Measurements from ENCODE around the gene TMEM37.

TMEM37 gene

DNA sequence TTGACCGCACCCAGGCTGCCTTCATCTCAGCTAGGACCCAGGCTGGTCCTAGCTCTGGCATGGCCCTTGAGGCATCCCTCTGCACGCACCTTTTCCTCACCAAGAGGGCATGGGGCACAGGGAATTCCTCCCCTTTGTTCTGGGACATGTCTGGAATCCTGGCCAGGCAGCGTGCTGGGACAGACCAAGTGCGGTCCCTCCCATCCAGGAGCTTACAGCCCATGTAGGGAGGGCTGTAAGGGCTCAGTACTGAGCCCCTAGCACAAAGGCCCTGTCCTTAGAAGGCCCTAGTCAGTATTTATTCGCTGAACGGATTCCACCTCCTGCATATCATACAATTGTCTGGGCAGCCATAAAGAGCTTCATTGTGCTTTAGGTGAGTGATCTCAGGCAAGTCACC lies 3.0 kb downstream of the TMEM37 start:
- Mint-ChIP-seq H3K4me3 (no peak overlapping the region), H3K27me3 (ENCODE audit: low read depth) (peaks cover 51% of the 10 kb centered on the region), H3K27ac (no peak overlapping the region), H3K9me3 (no peaks in the 10 kb centered on the region), H3K4me1 (ENCODE audit: low read depth) (no peaks in the 10 kb centered on the region), H3K36me3 (ENCODE audit: low read depth) (no peaks in the 10 kb centered on the region)

DNA sequence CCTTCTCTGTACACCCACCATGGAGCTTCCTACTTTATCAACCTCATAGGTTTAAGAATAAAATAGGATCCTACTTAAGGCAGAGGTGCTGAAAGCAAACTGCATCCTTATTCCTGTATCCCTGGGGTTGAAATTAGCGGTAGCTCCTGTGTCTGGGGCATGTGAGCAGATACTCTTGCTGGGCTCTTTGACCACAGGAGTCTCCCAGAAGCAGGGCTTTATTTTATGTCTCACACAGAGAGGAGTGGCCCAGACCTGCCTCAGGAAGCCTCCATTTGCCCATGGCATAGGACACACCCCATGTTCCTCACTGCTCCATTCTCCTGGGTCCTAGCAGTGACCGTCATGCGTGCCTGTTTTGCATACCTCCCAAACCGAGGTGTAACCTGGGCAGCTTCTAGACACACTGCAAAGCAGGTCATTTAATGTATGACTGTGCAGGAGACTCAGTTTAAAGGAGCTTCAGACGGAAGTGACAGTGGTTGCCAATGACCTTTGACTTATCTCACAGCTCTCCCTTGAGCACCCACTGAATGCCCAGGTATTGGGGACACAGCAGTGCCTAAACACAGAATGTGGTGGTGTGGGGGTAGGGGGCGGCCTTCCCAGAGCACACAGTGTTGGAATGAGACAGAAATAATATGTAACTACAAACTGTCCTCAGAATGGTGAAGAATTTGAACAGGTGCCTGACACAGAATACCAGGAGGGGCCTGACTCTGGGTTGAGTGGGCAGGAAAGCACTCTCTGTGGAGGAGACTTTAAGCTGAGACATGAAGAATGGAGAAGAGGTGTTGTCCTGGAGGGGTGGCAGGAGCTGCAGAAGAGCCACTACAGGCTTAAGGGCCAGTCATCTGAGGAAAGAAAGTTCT lies 3.7 kb downstream of the TMEM37 start:
- no peaks in the 10 kb centered on the region for H3K9me3 Mint-ChIP-seq
- H3K36me3 Mint-ChIP-seq (ENCODE audit: low read depth): no peaks in the 10 kb centered on the region
- H3K27me3 Mint-ChIP-seq (ENCODE audit: low read depth): peaks cover 45% of the 10 kb centered on the region
- H3K4me3 Mint-ChIP-seq: no peak overlapping the region
- no peak overlapping the region for H3K27ac Mint-ChIP-seq
- H3K4me1 Mint-ChIP-seq (ENCODE audit: low read depth): no peaks in the 10 kb centered on the region

DNA sequence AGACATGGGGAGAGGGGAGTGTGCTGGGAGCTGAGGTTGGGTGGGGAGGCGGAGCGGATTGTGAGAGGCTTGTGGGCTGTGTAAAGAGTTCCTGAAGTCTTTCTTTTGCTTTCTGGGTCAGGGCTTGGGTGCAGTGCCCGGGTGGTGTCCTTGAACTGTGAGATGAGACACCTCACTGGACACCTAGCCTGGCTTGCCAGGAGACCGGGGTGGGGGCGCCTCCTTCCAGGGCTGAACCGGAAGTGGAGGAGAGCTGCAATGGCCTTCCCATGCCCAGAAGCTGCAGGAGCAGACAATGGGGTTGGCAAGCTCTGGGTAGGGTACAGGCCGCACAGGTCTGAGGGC lies 4.3 kb downstream of the TMEM37 start:
- no peaks in the 10 kb centered on the region for H3K4me1 Mint-ChIP-seq (ENCODE audit: low read depth)
- no peak overlapping the region for H3K4me3 Mint-ChIP-seq
- H3K27ac Mint-ChIP-seq: no peak overlapping the region
- H3K27me3 Mint-ChIP-seq (ENCODE audit: low read depth): peaks cover 39% of the 10 kb centered on the region
- H3K9me3 Mint-ChIP-seq: no peaks in the 10 kb centered on the region
- no peaks in the 10 kb centered on the region for H3K36me3 Mint-ChIP-seq (ENCODE audit: low read depth)

DNA sequence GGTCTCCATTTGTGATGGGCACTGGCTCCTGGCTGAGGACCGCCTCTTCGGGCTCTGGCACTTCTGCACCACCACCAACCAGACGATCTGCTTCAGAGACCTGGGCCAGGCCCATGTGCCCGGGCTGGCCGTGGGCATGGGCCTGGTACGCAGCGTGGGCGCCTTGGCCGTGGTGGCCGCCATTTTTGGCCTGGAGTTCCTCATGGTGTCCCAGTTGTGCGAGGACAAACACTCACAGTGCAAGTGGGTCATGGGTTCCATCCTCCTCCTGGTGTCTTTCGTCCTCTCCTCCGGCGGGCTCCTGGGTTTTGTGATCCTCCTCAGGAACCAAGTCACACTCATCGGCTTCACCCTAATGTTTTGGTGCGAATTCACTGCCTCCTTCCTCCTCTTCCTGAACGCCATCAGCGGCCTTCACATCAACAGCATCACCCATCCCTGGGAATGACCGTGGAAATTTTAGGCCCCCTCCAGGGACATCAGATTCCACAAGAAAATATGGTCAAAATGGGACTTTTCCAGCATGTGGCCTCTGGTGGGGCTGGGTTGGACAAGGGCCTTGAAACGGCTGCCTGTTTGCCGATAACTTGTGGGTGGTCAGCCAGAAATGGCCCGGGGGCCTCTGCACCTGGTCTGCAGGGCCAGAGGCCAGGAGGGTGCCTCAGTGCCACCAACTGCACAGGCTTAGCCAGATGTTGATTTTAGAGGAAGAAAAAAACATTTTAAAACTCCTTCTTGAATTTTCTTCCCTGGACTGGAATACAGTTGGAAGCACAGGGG lies 5.5 kb downstream of the TMEM37 start:
- Mint-ChIP-seq H3K4me1 (ENCODE audit: low read depth) (no peaks in the 10 kb centered on the region), H3K27ac (no peak overlapping the region), H3K4me3 (no peak overlapping the region), H3K27me3 (ENCODE audit: low read depth) (peaks cover 32% of the 10 kb centered on the region), H3K36me3 (ENCODE audit: low read depth) (no peaks in the 10 kb centered on the region), H3K9me3 (no peaks in the 10 kb centered on the region)

DNA sequence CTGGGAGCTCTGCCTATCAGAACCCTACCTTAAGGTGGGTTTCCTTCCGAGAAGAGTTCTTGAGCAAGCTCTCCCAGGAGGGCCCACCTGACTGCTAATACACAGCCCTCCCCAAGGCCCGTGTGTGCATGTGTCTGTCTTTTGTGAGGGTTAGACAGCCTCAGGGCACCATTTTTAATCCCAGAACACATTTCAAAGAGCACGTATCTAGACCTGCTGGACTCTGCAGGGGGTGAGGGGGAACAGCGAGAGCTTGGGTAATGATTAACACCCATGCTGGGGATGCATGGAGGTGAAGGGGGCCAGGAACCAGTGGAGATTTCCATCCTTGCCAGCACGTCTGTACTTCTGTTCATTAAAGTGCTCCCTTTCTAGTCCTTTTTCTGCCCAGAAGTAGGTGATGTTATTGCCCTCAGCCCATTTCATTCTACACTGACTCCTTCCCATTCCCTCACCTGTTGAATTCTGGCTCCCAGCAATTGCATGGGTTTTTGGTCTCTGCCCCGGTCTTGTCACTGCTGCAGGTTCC lies 6.5 kb downstream of the TMEM37 start:
- Mint-ChIP-seq H3K27me3 (ENCODE audit: low read depth) (peaks cover 22% of the 10 kb centered on the region), H3K4me1 (ENCODE audit: low read depth) (no peaks in the 10 kb centered on the region), H3K9me3 (no peaks in the 10 kb centered on the region), H3K27ac (no peak overlapping the region), H3K4me3 (no peak overlapping the region), H3K36me3 (ENCODE audit: low read depth) (no peaks in the 10 kb centered on the region)

DNA sequence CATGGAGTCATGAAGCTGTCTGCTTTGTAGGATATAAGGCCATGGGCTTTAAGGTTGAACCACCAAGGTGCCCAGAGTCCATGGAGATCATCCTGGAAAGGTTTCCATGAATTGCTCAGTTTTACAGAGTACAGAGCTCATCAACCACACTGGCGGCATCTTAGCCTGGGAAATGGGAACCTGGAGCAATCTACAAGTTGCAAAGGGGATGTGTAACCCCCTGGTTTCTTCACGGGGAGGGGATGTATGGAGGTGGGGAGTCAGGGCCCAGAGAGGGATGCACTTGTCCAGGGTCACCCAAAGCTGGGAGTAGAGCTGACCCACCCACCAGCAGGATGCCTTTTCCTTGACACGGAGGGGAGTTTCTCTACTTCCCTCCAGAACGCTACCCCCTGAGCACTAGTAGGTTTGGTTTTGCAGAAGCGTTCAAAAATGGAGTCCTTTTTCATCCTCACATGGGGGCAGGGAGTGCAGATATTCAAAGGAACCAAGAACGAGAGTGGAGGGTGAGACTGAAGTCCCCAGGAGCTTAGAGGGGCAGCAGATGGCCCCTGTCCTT lies 7.2 kb downstream of the TMEM37 start:
- peaks cover 15% of the 10 kb centered on the region for H3K27me3 Mint-ChIP-seq (ENCODE audit: low read depth)
- no peaks in the 10 kb centered on the region for H3K36me3 Mint-ChIP-seq (ENCODE audit: low read depth)
- H3K4me3 Mint-ChIP-seq: no peak overlapping the region
- no peaks in the 10 kb centered on the region for H3K9me3 Mint-ChIP-seq
- H3K27ac Mint-ChIP-seq: no peak overlapping the region
- H3K4me1 Mint-ChIP-seq (ENCODE audit: low read depth): no peaks in the 10 kb centered on the region

DNA sequence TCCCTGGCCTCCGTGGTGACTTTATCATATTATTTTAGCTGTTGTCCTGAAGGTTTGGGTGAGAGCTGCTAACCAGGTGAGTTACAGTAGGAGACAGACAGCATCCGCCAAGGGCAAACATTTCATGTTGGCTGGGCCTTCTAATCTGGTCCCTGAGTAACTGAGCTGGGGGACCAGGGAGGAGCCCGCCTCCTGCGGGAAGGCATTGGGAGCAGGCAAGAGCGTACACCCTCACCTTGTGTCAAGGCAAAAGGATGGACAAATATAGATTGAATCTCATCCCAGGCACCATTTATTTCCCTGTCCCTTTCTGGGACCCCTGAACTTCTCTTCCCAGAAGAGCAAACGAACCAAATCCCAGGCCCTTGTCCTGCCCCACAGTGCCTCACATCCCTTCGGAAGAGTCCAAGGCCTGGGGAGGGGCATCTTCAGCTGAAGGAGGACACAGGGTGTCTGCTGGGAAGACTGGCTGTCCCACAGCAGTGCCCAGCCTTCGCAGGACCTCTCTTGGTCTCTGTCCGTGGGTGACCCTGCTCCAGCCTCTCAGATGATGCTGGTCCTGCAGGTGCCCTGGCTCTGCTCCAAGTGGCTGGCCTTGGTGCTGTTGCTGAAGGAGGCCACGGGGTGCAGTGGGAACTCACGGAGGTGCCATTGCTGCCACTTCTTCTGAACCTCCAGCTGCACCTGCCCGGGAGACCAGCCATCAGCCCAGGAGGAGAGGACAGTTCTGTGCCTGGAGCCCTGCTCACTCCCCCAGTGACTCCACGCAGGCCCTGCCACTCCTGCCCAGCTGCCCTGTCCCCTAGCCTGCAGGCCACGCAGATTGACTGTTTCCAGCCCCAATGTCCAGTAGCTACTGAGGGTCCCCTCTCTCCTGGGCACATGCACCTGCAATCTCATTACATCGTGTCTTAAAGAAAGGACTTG lies 8.2 kb downstream of the TMEM37 start:
- H3K4me1 Mint-ChIP-seq (ENCODE audit: low read depth): no peaks in the 10 kb centered on the region
- H3K27ac Mint-ChIP-seq: no peak overlapping the region
- H3K27me3 Mint-ChIP-seq (ENCODE audit: low read depth): peaks cover 9% of the 10 kb centered on the region
- H3K4me3 Mint-ChIP-seq: no peak overlapping the region
- H3K9me3 Mint-ChIP-seq: no peaks in the 10 kb centered on the region
- no peaks in the 10 kb centered on the region for H3K36me3 Mint-ChIP-seq (ENCODE audit: low read depth)

DNA sequence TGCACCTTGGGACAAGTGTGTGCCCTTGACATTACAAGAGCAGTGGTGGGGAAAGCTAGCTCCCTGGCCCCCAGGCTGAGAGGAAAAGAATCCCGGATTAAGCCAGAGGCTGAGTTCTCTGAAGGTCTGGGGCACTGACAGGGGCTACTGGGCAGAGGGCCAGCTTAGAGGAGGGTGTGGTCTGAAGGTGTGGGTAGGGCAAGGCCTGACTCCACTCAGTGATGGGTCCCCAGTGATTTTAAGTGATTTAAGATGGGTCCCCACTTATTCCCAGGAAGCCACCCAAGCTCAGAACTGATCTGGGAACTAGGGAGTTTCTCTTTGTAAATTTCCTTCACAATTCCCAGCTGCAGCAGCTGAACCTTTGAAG lies 8.8 kb downstream of the TMEM37 start:
- Mint-ChIP-seq H3K4me3 (no peak overlapping the region), H3K27ac (no peak overlapping the region), H3K4me1 (ENCODE audit: low read depth) (no peaks in the 10 kb centered on the region), H3K27me3 (ENCODE audit: low read depth) (peaks cover 2% of the 10 kb centered on the region), H3K36me3 (ENCODE audit: low read depth) (no peaks in the 10 kb centered on the region), H3K9me3 (no peaks in the 10 kb centered on the region)

DNA sequence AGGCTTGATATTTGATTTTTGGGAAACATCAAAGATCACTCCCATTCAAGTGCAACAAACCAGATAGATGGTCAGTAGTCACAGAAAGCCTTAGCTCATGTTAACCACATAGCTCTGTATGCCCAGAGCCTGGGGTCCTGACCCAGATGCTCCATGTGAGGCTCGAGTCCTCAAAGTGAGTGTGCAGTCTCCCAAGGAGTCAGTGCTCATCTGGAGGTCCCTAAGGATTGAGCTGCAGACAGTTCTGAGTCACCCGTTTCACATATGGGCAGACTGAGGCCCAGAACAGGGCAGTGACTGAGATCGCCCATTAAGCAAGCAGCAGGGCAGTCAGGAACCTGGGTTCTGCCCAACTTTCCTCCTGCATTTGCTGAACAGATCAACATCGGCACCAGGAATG lies 9.2 kb downstream of the TMEM37 start:
- Mint-ChIP-seq H3K4me1 (ENCODE audit: low read depth) (no peaks in the 10 kb centered on the region), H3K4me3 (no peak overlapping the region), H3K9me3 (no peaks in the 10 kb centered on the region), H3K27ac (no peak overlapping the region), H3K36me3 (ENCODE audit: low read depth) (no peaks in the 10 kb centered on the region), H3K27me3 (ENCODE audit: low read depth) (no peaks in the 10 kb centered on the region)

DNA sequence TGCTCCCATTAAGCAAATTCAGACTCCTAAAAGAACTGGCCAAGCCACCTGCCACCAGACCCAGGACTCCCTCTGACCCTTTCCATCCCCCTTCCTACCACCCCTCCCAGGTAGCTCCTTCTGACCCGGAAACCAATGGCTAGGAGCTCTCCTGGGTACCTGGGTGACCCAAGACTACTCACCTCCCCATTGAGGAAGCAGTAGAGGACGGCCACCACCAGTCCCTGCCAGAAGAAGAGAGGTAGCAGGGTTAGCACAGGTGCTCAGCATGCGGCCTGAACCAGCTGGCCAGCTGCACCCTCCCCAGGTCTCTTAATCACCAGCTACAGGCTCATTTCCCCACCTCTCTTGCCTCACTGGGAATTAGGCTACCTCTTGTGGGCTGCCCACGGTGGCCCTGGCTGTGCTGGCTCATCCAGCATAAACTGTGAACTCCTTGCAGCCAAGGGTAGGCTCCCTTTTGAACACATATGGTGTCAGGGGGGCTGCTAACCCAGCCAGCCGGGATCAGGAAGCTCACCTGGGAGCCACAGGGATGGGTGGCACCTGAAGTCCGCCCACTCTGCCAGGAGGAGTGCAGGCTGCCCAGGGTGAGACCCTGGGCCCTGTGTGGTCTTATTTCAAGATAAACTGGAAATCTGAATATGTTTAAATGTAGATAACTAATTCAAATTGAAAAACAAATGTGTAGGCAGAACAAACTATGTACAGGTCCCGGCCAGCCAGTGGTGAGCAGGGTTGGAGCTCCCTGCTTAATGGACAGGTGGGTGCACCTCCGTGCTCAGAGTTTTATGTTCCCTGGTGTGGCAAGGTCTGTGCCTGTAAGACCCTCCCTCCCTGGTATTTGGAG lies 9.9 kb downstream of the TMEM37 start:
- no peak overlapping the region for H3K4me3 Mint-ChIP-seq
- no peaks in the 10 kb centered on the region for H3K4me1 Mint-ChIP-seq (ENCODE audit: low read depth)
- no peaks in the 10 kb centered on the region for H3K36me3 Mint-ChIP-seq (ENCODE audit: low read depth)
- no peaks in the 10 kb centered on the region for H3K27me3 Mint-ChIP-seq (ENCODE audit: low read depth)
- no peak overlapping the region for H3K27ac Mint-ChIP-seq
- no peaks in the 10 kb centered on the region for H3K9me3 Mint-ChIP-seq

DNA sequence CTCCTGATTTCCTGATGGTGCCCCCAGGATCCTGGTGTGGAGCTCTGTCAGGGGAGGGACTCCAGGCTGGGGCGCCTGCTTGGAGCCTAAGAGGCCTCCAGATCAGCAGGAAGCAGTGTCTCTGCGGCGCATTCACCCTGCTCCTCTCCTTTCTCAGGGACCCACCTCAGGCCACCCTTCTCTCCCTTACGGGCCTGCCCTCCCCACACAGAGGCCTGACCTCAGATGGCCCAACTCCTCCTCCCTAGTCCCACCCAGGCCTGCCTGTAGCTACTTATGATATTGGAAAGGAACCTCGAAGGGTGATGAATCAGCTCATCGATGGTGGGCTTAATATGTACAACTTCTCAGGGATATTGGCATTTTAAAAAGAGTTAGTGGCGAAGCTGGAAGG lies 10.6 kb downstream of the TMEM37 start:
- H3K27me3 Mint-ChIP-seq (ENCODE audit: low read depth): no peaks in the 10 kb centered on the region
- H3K36me3 Mint-ChIP-seq (ENCODE audit: low read depth): no peaks in the 10 kb centered on the region
- H3K4me1 Mint-ChIP-seq (ENCODE audit: low read depth): no peaks in the 10 kb centered on the region
- no peaks in the 10 kb centered on the region for H3K9me3 Mint-ChIP-seq
- no peak overlapping the region for H3K4me3 Mint-ChIP-seq
- H3K27ac Mint-ChIP-seq: no peak overlapping the region

DNA sequence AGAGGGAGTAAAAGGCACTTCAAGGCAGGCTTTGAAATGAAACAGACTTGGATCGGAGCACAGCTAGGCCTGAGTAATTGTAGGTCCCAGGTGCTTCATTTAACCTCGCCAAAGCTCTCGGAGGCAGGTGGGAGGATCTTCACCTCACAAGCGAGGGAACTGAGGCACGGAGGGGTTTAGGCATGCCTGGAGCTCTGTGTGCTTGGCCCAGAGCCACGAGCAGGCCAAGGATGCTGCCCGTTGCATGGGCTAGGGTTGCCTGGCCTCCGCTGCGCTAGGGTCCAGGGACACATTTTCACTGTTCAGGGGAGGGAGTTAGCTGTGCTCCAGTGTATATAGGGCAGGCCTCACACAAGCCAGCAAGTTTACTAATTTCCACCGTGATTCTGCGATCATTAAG lies 11.2 kb downstream of the TMEM37 start:
- H3K27ac Mint-ChIP-seq: no peak overlapping the region
- no peaks in the 10 kb centered on the region for H3K4me1 Mint-ChIP-seq (ENCODE audit: low read depth)
- H3K4me3 Mint-ChIP-seq: no peak overlapping the region
- no peaks in the 10 kb centered on the region for H3K27me3 Mint-ChIP-seq (ENCODE audit: low read depth)
- H3K9me3 Mint-ChIP-seq: no peaks in the 10 kb centered on the region
- H3K36me3 Mint-ChIP-seq (ENCODE audit: low read depth): no peaks in the 10 kb centered on the region

DNA sequence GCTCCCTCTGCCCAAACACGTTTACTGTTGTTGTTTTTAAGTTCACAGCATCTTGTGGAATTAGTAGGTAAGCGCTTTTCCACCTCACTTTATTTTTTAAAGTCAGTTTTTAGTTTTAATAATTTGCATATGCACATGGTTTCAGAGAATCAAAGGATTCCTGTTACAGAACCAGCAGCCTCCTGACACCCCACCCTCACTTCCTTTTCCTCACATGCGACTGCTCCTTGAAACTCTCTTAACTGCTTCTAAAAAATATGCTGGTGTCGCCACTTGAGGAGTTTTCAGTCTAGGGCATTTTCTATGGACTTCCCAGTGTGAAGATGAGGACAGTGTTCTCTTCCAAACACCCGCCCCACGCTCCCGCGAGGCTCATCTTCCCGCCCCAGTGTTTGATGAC lies 14.4 kb downstream of the TMEM37 start:
- H3K4me3 Mint-ChIP-seq: no peak overlapping the region
- no peaks in the 10 kb centered on the region for H3K36me3 Mint-ChIP-seq (ENCODE audit: low read depth)
- H3K9me3 Mint-ChIP-seq: no peaks in the 10 kb centered on the region
- H3K4me1 Mint-ChIP-seq (ENCODE audit: low read depth): peaks cover 5% of the 10 kb centered on the region
- peaks cover 3% of the 10 kb centered on the region for H3K27me3 Mint-ChIP-seq (ENCODE audit: low read depth)
- H3K27ac Mint-ChIP-seq: no peak overlapping the region

Data from T-helper 1 cell treated with Interleukin-12 subunit alpha and Interleukin-12 subunit beta and Interleukin-4 antibody, amounts not matched to agents 30 μg/mL and 1 μg/mL, for 36 hours (primary cell).